ENCODE results near the gene UTP3.
A peak's percentile ranks its signal among the peaks of the same experiment; 100 is the strongest.

Gene UTP3

GRCh38 chr4:70704931-70705182 is 16.5 kb downstream of the UTP3 start:
- Mint-ChIP-seq H3K4me1 (peaks cover 41% of the 10 kb centered on the region), H3K4me3 (no peak overlapping the region), H3K9me3 (no peaks in the 10 kb centered on the region), H3K36me3 (no peaks in the 10 kb centered on the region), H3K27me3 (no peaks in the 10 kb centered on the region), H3K27ac (no peak overlapping the region)

GRCh38 chr4:70705183-70706043 is 17.1 kb downstream of the UTP3 start:
- no peaks in the 10 kb centered on the region for H3K9me3 Mint-ChIP-seq
- H3K27ac Mint-ChIP-seq: peak overlapping the region; percentile 95
- no peaks in the 10 kb centered on the region for H3K27me3 Mint-ChIP-seq
- no peaks in the 10 kb centered on the region for H3K36me3 Mint-ChIP-seq
- H3K4me1 Mint-ChIP-seq: peaks cover 44% of the 10 kb centered on the region
- peak overlapping the region; percentile 96 for H3K4me3 Mint-ChIP-seq

GRCh38 chr4:70706044-70706461 is 17.7 kb downstream of the UTP3 start:
- Mint-ChIP-seq H3K9me3 (no peaks in the 10 kb centered on the region), H3K27ac (peak overlapping the region; percentile 95), H3K4me3 (peak overlapping the region; percentile 96), H3K27me3 (no peaks in the 10 kb centered on the region), H3K4me1 (peaks cover 44% of the 10 kb centered on the region), H3K36me3 (no peaks in the 10 kb centered on the region)

GRCh38 chr4:70706516-70706915 is 18.2 kb downstream of the UTP3 start:
- peak overlapping the region; percentile 95 for H3K27ac Mint-ChIP-seq
- H3K4me3 Mint-ChIP-seq: peak overlapping the region; percentile 96
- H3K4me1 Mint-ChIP-seq: peaks cover 47% of the 10 kb centered on the region
- H3K36me3 Mint-ChIP-seq: no peaks in the 10 kb centered on the region
- no peaks in the 10 kb centered on the region for H3K27me3 Mint-ChIP-seq
- no peaks in the 10 kb centered on the region for H3K9me3 Mint-ChIP-seq

DNA sequence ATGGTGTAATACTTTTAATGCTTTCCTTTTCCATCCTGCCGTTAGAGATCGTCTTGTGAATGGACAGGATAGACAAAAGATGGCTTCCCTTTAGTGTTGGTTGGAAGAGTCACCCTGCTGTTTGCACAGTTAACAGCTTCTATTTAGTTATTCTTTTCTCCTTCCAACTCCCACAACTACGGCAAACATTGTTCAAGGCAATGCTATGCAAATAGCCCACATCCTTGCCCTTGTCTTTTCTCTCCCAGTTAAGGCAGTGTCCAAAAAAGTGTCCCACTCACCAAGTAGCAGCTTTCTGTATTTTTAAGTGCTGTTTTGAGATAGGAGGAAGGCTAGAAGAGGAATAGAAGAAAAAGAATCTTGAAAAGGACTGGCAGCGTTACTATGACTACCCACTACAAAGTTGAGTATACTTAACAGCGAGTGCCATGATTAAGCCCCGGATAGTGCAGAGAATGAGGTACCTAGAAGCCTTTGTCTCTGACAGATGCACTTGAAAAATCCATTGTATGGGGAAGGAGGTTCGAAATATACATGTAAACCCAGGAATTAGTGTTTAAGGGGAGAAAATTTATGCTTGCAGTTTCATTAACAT is 21.4 kb downstream of the UTP3 start:
- Mint-ChIP-seq H3K27ac (no peak overlapping the region), H3K9me3 (no peaks in the 10 kb centered on the region), H3K27me3 (no peaks in the 10 kb centered on the region), H3K4me3 (no peak overlapping the region), H3K36me3 (no peaks in the 10 kb centered on the region), H3K4me1 (peaks cover 57% of the 10 kb centered on the region)

GRCh38 chr4:70711599-70711998 is 23.3 kb downstream of the UTP3 start:
- Mint-ChIP-seq H3K27ac (peak overlapping the region; percentile 63), H3K36me3 (no peaks in the 10 kb centered on the region), H3K27me3 (no peaks in the 10 kb centered on the region), H3K4me3 (no peak overlapping the region), H3K4me1 (peaks cover 52% of the 10 kb centered on the region), H3K9me3 (no peaks in the 10 kb centered on the region)

- Mint-ChIP-seq H3K4me3 (no peak overlapping the region), H3K27me3 (no peaks in the 10 kb centered on the region), H3K27ac (peak overlapping the region; percentile 63), H3K36me3 (no peaks in the 10 kb centered on the region), H3K4me1 (peaks cover 47% of the 10 kb centered on the region), H3K9me3 (no peaks in the 10 kb centered on the region)
Observed at GRCh38 chr4:70712150-70712549, 23.8 kb downstream of the UTP3 start.

GRCh38 chr4:70712604-70713452 is 24.5 kb downstream of the UTP3 start:
- H3K27me3 Mint-ChIP-seq: no peaks in the 10 kb centered on the region
- H3K27ac Mint-ChIP-seq: no peak overlapping the region
- no peaks in the 10 kb centered on the region for H3K9me3 Mint-ChIP-seq
- H3K4me3 Mint-ChIP-seq: no peak overlapping the region
- no peaks in the 10 kb centered on the region for H3K36me3 Mint-ChIP-seq
- H3K4me1 Mint-ChIP-seq: peaks cover 51% of the 10 kb centered on the region

DNA sequence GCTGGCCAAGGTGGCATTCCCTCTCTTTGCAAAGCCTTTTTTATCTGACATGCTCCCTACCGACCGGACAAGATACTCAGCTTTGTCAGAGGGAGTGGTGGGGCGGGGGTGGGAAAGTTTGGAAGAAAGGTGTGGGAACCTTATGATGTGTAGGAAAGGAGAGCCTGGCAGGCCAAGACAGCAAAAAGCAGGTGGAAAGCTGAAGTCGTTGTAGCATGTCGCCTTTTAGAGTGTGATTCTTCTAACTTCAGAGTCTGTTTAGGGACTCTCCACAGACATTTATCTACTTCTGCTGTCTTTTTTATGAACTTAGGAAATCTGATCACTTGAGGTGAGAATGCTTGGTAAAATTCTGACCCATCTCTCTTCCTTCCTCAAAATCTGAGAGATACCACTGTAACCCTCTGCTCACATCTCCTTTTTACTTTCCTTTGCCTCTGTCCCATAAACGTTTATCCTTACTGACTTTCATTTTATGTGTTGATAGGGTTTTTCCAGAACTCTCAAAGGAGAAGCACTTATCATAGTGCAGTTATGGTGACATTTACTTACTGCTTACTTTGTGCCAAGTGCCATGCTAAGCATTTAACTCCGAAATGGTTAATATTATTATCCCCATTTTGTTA is 25.2 kb downstream of the UTP3 start:
- no peaks in the 10 kb centered on the region for H3K9me3 Mint-ChIP-seq
- H3K27me3 Mint-ChIP-seq: no peaks in the 10 kb centered on the region
- H3K4me1 Mint-ChIP-seq: peaks cover 51% of the 10 kb centered on the region
- no peak overlapping the region for H3K27ac Mint-ChIP-seq
- no peak overlapping the region for H3K4me3 Mint-ChIP-seq
- no peaks in the 10 kb centered on the region for H3K36me3 Mint-ChIP-seq

DNA sequence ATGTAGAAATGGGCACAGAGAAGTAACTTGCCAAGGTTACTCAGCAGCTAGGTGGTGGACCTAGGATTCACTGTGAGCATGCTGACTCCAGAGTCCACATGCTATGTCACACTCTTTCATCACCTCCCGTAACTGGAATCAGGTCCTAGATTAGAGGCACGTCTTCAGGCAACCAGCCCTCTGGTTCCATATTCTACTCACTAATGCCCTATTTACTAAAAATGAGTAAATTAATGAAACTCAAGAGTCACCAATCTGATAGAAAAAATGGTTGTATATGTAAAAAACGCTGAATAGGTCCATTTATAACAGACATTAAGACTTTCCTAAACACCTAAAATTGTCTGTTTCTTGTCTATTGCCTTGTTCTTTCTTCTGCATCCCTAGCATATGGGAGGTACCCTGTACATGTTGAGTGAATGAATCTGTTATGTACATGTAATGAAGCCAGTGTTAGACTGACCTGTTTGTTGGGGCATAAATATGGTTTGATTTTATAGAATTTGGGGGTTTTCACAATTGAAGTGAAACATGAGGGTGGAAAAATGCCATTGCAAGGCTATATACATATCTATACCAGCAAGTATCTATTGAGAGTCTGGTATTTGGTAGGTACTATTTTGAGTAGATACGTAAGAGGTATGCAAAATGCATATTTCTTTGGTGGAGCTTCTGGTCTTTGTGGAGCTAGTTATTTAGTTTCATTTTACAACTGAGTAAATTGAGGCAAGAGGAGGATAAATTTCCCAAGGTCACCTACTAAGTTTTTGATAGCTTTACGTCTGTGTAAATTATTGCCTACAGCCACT is 26.0 kb downstream of the UTP3 start:
- no peaks in the 10 kb centered on the region for H3K36me3 Mint-ChIP-seq
- no peaks in the 10 kb centered on the region for H3K27me3 Mint-ChIP-seq
- no peak overlapping the region for H3K4me3 Mint-ChIP-seq
- H3K4me1 Mint-ChIP-seq: peaks cover 45% of the 10 kb centered on the region
- no peaks in the 10 kb centered on the region for H3K9me3 Mint-ChIP-seq
- H3K27ac Mint-ChIP-seq: peak overlapping the region; percentile 73

- Mint-ChIP-seq H3K36me3 (no peaks in the 10 kb centered on the region), H3K4me1 (peaks cover 37% of the 10 kb centered on the region), H3K27me3 (no peaks in the 10 kb centered on the region), H3K9me3 (no peaks in the 10 kb centered on the region), H3K4me3 (peak overlapping the region; percentile 7), H3K27ac (peak overlapping the region; percentile 17)
Observed at GRCh38 chr4:70715097-70715496, 26.8 kb downstream of the UTP3 start.

DNA sequence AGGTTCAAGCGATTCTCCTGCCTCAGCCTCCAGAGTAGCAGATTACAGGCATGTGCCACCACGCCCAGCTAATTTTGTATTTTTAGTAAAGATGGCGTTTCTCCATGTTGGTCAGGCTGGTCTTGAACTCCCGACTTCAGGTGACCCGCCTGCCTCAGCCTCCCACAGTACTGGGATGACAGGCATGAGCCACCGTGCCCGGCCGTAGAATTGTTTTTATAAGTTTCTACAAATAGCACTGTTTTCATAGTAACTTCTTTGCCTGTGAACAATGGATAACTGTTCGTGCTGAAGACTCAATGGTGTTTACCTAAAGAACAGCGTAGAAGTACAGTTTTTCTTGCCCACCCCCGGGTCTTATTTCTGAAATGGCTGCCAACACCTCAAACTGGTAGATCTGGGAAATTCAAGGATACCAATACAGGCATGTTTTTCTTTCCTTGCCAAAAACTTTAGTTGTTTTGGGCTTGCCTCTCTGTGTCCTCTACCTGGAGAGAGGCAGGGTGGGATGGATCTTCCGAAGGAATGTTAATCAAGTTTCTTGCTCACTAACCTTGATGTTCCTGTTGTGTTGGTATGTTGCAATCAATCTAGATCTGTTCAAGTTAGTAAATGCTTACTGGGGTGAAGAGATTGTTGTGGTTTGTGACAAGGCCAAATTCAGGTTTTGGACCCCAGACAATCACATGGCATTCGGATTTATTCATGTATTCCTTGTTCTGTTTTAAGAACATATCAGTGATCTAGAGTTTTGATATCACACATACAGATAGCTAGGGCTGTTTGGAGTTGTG is 30.7 kb downstream of the UTP3 start:
- Mint-ChIP-seq H3K27ac (no peak overlapping the region), H3K36me3 (no peaks in the 10 kb centered on the region), H3K4me1 (peaks cover 40% of the 10 kb centered on the region), H3K9me3 (no peaks in the 10 kb centered on the region), H3K27me3 (no peaks in the 10 kb centered on the region), H3K4me3 (no peak overlapping the region)

GRCh38 chr4:70721747-70722146 is 33.4 kb downstream of the UTP3 start, which contains the start of gene RUFY3:
RUFY3 (plus strand) TSS chr4:70721964; CDS start chr4:70722574, 610 bp downstream.
- Mint-ChIP-seq H3K27me3 (no peaks in the 10 kb centered on the region), H3K36me3 (no peaks in the 10 kb centered on the region), H3K9me3 (no peaks in the 10 kb centered on the region), H3K27ac (peak within 1 kb of the TSS; percentile 19), H3K4me3 (peak within 1 kb of the TSS; percentile 26), H3K4me1 (peaks cover 26% of the 10 kb centered on the region)

- H3K27ac Mint-ChIP-seq: peak overlapping the region; percentile 19
- peak overlapping the region; percentile 26 for H3K4me3 Mint-ChIP-seq
- no peaks in the 10 kb centered on the region for H3K36me3 Mint-ChIP-seq
- peaks cover 24% of the 10 kb centered on the region for H3K4me1 Mint-ChIP-seq
- H3K9me3 Mint-ChIP-seq: no peaks in the 10 kb centered on the region
- no peaks in the 10 kb centered on the region for H3K27me3 Mint-ChIP-seq
Observed at GRCh38 chr4:70722199-70722791, 34.0 kb downstream of the UTP3 start.
